ENCODE results near the gene BTG3. TPM values are rescaled to one million over a fixed set of nuclear protein-coding genes. Genes with fewer than 3 reads are reported as not detected.

Gene BTG3
- total RNA-seq, 1 experiment from 2014 or later = 58.9 TPM

GRCh38 chr21:17575076-17575475 is 37.6 kb downstream of the BTG3 start:
- Histone ChIP-seq H3K4me3 (no peak overlapping the region), H3K27ac (no peak overlapping the region), H3K9me3 (replicated peaks) (no peaks in the 10 kb centered on the region), H3K36me3 (no peaks in the 10 kb centered on the region), H3K4me1 (no peaks in the 10 kb centered on the region), H3K27me3 (no peaks in the 10 kb centered on the region)
- DNase-seq = no peak

GRCh38 chr21:17572431-17572830 is 40.3 kb downstream of the BTG3 start:
- Histone ChIP-seq H3K4me3 (no peak overlapping the region), H3K9me3 (replicated peaks) (no peaks in the 10 kb centered on the region), H3K27me3 (no peaks in the 10 kb centered on the region), H3K4me1 (no peaks in the 10 kb centered on the region), H3K27ac (no peak overlapping the region), H3K36me3 (no peaks in the 10 kb centered on the region)
- DNase-seq = no peak

- no peak for DNase-seq
- no peaks in the 10 kb centered on the region for H3K9me3 ChIP-seq (replicated peaks)
- H3K27me3 ChIP-seq = no peaks in the 10 kb centered on the region
These were observed 41.9 kb downstream of the BTG3 start for GRCh38 chr21:17570786-17571185.

GRCh38 chr21:17560377-17561025 is 52.2 kb downstream of the BTG3 start:
- Histone ChIP-seq H3K4me3 (no peak overlapping the region), H3K27me3 (no peaks in the 10 kb centered on the region), H3K27ac (no peak overlapping the region), H3K4me1 (peaks cover 10% of the 10 kb centered on the region), H3K36me3 (no peaks in the 10 kb centered on the region), H3K9me3 (replicated peaks) (no peaks in the 10 kb centered on the region)
- no peak for DNase-seq

More at GRCh38 chr21:17570786-17571185, 41.9 kb downstream of the BTG3 start:
- Histone ChIP-seq H3K4me3 (no peak overlapping the region), H3K36me3 (no peaks in the 10 kb centered on the region), H3K4me1 (no peaks in the 10 kb centered on the region), H3K27ac (no peak overlapping the region)

- H3K27me3 ChIP-seq = no peaks in the 10 kb centered on the region
- no peaks in the 10 kb centered on the region for H3K36me3 ChIP-seq
- H3K9me3 ChIP-seq (replicated peaks) = no peaks in the 10 kb centered on the region
- DNase-seq = no peak
- no peak overlapping the region for H3K4me3 ChIP-seq
- peak overlapping the region; percentile 43; the same call in 1 of the 2 replicates for H3K27ac ChIP-seq
- peaks cover 12% of the 10 kb centered on the region for H3K4me1 ChIP-seq
These were observed 57.8 kb downstream of the BTG3 start for GRCh38 chr21:17554679-17555465.

GRCh38 chr21:17554120-17554519 is 58.6 kb downstream of the BTG3 start:
- Histone ChIP-seq H3K27ac (no peak overlapping the region), H3K36me3 (no peaks in the 10 kb centered on the region), H3K9me3 (replicated peaks) (no peaks in the 10 kb centered on the region), H3K27me3 (no peaks in the 10 kb centered on the region), H3K4me3 (no peak overlapping the region), H3K4me1 (peaks cover 12% of the 10 kb centered on the region)
- no peak for DNase-seq

- H3K27me3 ChIP-seq = no peaks in the 10 kb centered on the region
- no peak overlapping the region for H3K4me3 ChIP-seq
- H3K9me3 ChIP-seq (replicated peaks) = no peaks in the 10 kb centered on the region
- peaks cover 12% of the 10 kb centered on the region for H3K4me1 ChIP-seq
- DNase-seq = no peak
- no peak overlapping the region for H3K27ac ChIP-seq
- H3K36me3 ChIP-seq = no peaks in the 10 kb centered on the region
These were observed 60.3 kb downstream of the BTG3 start for GRCh38 chr21:17552410-17552809.

- Histone ChIP-seq H3K27me3 (no peaks in the 10 kb centered on the region), H3K4me3 (no peak overlapping the region), H3K9me3 (replicated peaks) (no peaks in the 10 kb centered on the region), H3K36me3 (no peaks in the 10 kb centered on the region), H3K27ac (no peak overlapping the region), H3K4me1 (peaks cover 5% of the 10 kb centered on the region)
- DNase-seq = no peak
These were observed 61.9 kb downstream of the BTG3 start for GRCh38 chr21:17550671-17551308.

- Histone ChIP-seq H3K4me1 (no peaks in the 10 kb centered on the region), H3K9me3 (replicated peaks) (no peaks in the 10 kb centered on the region)
- DNase-seq = no peak
These were observed 64.4 kb downstream of the BTG3 start for GRCh38 chr21:17548262-17548661.

GRCh38 chr21:17545007-17545406 is 67.7 kb downstream of the BTG3 start:
- H3K36me3 ChIP-seq = no peaks in the 10 kb centered on the region
- no peaks in the 10 kb centered on the region for H3K9me3 ChIP-seq (replicated peaks)
- H3K27ac ChIP-seq = no peak overlapping the region

More at GRCh38 chr21:17548262-17548661, 64.4 kb downstream of the BTG3 start:
- Histone ChIP-seq H3K27ac (no peak overlapping the region), H3K4me3 (no peak overlapping the region), H3K27me3 (no peaks in the 10 kb centered on the region), H3K36me3 (no peaks in the 10 kb centered on the region)

More at GRCh38 chr21:17545007-17545406, 67.7 kb downstream of the BTG3 start:
- Histone ChIP-seq H3K4me3 (no peak overlapping the region), H3K4me1 (no peaks in the 10 kb centered on the region), H3K27me3 (no peaks in the 10 kb centered on the region)
- no peak for DNase-seq

Other genes starting within 250 kb of the BTG3 start
- 1.7 and 2.1 TPM in 2 replicates for gene CXADR, start 99.9 kb downstream of the BTG3 start, total RNA-seq (2014; rRNA removed; shearing (Covaris generic))
- 21.1 and 23.7 TPM in 2 replicates for gene C21orf91, start 206.5 kb upstream of the BTG3 start, total RNA-seq (2014; rRNA removed; shearing (Covaris generic))

All from SJCRH30 (cell line).